ENCODE measurements around the gene NPLOC4. TPM values are rescaled to one million over a fixed set of nuclear protein-coding genes. Genes with fewer than 3 reads are reported as not detected.

NPLOC4 gene
- total RNA-seq = 72.2 and 79.0 TPM in 2 replicates

GRCh38 chr17:81636505-81637288 lies at the start of gene NPLOC4, which contains the start of gene TSPAN10:
NPLOC4 (minus strand) TSS chr17:81637112; CDS start chr17:81636930, 182 bp downstream.
TSPAN10 (plus strand) TSS chr17:81637196; CDS start chr17:81642413, 5,217 bp downstream.

GRCh38 chr17:81683584-81684441 lies 46.9 kb upstream of the NPLOC4 start, which contains the start of the genes ARL16 and HGS:
ARL16 (minus strand) TSS chr17:81683797; CDS start chr17:81683753, 44 bp downstream.
HGS (plus strand) TSS chr17:81684011; CDS start chr17:81684067, 56 bp downstream.

GRCh38 chr17:81666342-81667191 lies 29.7 kb upstream of the NPLOC4 start, which contains the start of the genes CCDC137 and OXLD1:
CCDC137 (plus strand) TSS chr17:81666737; CDS start chr17:81666767, 30 bp downstream.
OXLD1 (minus strand) TSS chr17:81666605; CDS start chr17:81666577, 28 bp downstream.

GRCh38 chr17:81656118-81656743 lies 19.3 kb upstream of the NPLOC4 start, which contains the start of gene PDE6G:
PDE6G (minus strand) TSS chr17:81656542; CDS start chr17:81653305, 3,237 bp downstream.

GRCh38 chr17:81552244-81553017 lies 84.5 kb downstream of the NPLOC4 start, which contains the start of gene FAAP100:
FAAP100 (minus strand) TSS chr17:81552353; CDS start chr17:81552330, 23 bp downstream.

GRCh38 chr17:81527591-81528383 lies 109.1 kb downstream of the NPLOC4 start, which contains the start of gene FSCN2:
FSCN2 (plus strand) TSS chr17:81528377; CDS start chr17:81528532, 155 bp downstream.

GRCh38 chr17:81512562-81513371 lies 124.1 kb downstream of the NPLOC4 start, which contains the start of gene ACTG1:
ACTG1 (minus strand) TSS chr17:81512799; CDS start chr17:81512354, 445 bp downstream.

Other genes with a start within 250 kb of the NPLOC4 start
- gene BAHCC1, start 241.7 kb downstream of the NPLOC4 start, total RNA-seq = 2.4 and 5.6 TPM in 2 replicates
- 7,050 and 9,517 TPM in 2 replicates for gene ACTG1, start 124.3 kb downstream of the NPLOC4 start, total RNA-seq
- 0.27 and 0.75 TPM in 2 replicates for gene FSCN2, start 108.7 kb downstream of the NPLOC4 start, total RNA-seq
- gene FAAP100, start 84.8 kb downstream of the NPLOC4 start, total RNA-seq = 14.8 and 23.5 TPM in 2 replicates
- 0.18 and 0.19 TPM in 2 replicates for gene TSPAN10, start 84 bp upstream of the NPLOC4 start, total RNA-seq
- 0.38 and 0.45 TPM in 2 replicates for gene PDE6G, start 19.4 kb upstream of the NPLOC4 start, total RNA-seq
- gene OXLD1, start 29.5 kb upstream of the NPLOC4 start, total RNA-seq = 26.6 and 32.4 TPM in 2 replicates
- gene CCDC137, start 29.6 kb upstream of the NPLOC4 start, total RNA-seq = 9.5 and 10.8 TPM in 2 replicates
- 27.6 and 40.7 TPM in 2 replicates for gene ARL16, start 46.7 kb upstream of the NPLOC4 start, total RNA-seq
- gene HGS, start 46.9 kb upstream of the NPLOC4 start, total RNA-seq = 80.8 and 93.5 TPM in 2 replicates
- 8.5 and 14.1 TPM in 2 replicates for gene MRPL12, start 66.3 kb upstream of the NPLOC4 start, total RNA-seq
- 10.6 and 22.9 TPM in 2 replicates for gene SLC25A10, start 75.2 kb upstream of the NPLOC4 start, total RNA-seq
- gene GCGR, start 167.0 kb upstream of the NPLOC4 start, total RNA-seq = not detected in 2 replicates
- gene MCRIP1, start 196.2 kb upstream of the NPLOC4 start, total RNA-seq = 114 and 175 TPM in 2 replicates
- not detected in 2 replicates for gene PPP1R27, start 197.9 kb upstream of the NPLOC4 start, total RNA-seq
- gene P4HB, start 223.4 kb upstream of the NPLOC4 start, total RNA-seq = 710 and 947 TPM in 2 replicates
- gene ARHGDIA, start 234.2 kb upstream of the NPLOC4 start, total RNA-seq = 103 and 167 TPM in 2 replicates

Measured in endothelial cell of coronary artery (primary cell).